HG03469 (cell line): Measurements from ENCODE around the gene BAZ1B.

Experiments used
- ATAC-seq: cut with Tn5 transposase; IDR thresholded peaks from one replicate; pipeline ENCODE4 v1.9.1; 2021; ENCODE audit warnings: mild to moderate bottlenecking, moderate library complexity, moderate number of reproducible peaks; ENCODE audit not compliant: unreplicated experiment

BAZ1B gene

GRCh38 chr7:73449422-73449821 is 72.7 kb downstream of the BAZ1B start:
- no peak for ATAC-seq

GRCh38 chr7:73448609-73449008 is 73.5 kb downstream of the BAZ1B start:
- ATAC-seq: no peak

- ATAC-seq: no peak
Measured at GRCh38 chr7:73447121-73447733, 74.9 kb downstream of the BAZ1B start.

- no peak for ATAC-seq
Measured at GRCh38 chr7:73446682-73447081, 75.4 kb downstream of the BAZ1B start.

GRCh38 chr7:73443548-73444255 is 78.4 kb downstream of the BAZ1B start:
- ATAC-seq: no peak

- no peak for ATAC-seq
Measured at GRCh38 chr7:73442903-73443500, 79.1 kb downstream of the BAZ1B start.

- ATAC-seq: no peak
Measured at GRCh38 chr7:73442222-73442902, 79.7 kb downstream of the BAZ1B start.

GRCh38 chr7:73439410-73439704 is 82.7 kb downstream of the BAZ1B start:
- no peak for ATAC-seq

GRCh38 chr7:73438547-73439409 is 83.3 kb downstream of the BAZ1B start:
- ATAC-seq: no peak

- ATAC-seq: no peak
Measured at GRCh38 chr7:73437621-73438416, 84.3 kb downstream of the BAZ1B start.

GRCh38 chr7:73437091-73437490 is 85.0 kb downstream of the BAZ1B start:
- no peak for ATAC-seq

- no peak for ATAC-seq
Measured at GRCh38 chr7:73436031-73436929, 85.8 kb downstream of the BAZ1B start.

GRCh38 chr7:73435471-73436009 is 86.6 kb downstream of the BAZ1B start:
- ATAC-seq: no peak

- ATAC-seq: no peak
Measured at GRCh38 chr7:73434701-73435069, 87.4 kb downstream of the BAZ1B start.

GRCh38 chr7:73433924-73434700 is 88.0 kb downstream of the BAZ1B start:
- no peak for ATAC-seq

- ATAC-seq: no peak
Measured at GRCh38 chr7:73432676-73433075, 89.4 kb downstream of the BAZ1B start.

- ATAC-seq: no peak
Measured at GRCh38 chr7:73431041-73431835, 90.9 kb downstream of the BAZ1B start.
